Sigmoid colon (tissue), 4 donors: Measurements from ENCODE around the gene MFAP5.

Experiments used
- CTCF ChIP-seq, 4 experiments: fragments of 450-650 bp in 3 of 4; fragments of 200-600 bp in 1 of 4; IDR thresholded peaks; one replicate each; pipeline ENCODE4 v1.5.1; 2016 to 2019; ENCODE audit warnings: antibody characterized with exemption in 4 of 4, mild to moderate bottlenecking in 3 of 4, moderate library complexity in 2 of 4
- POLR2AphosphoS5 ChIP-seq, 4 donors: sonication (generic); formaldehyde crosslinking; IDR thresholded peaks; one replicate each; pipeline ENCODE4 v1.6.1; 2017; ENCODE audit warnings: antibody characterized with exemption in 4 of 4

GRCh38 chr12:8606890-8607289, 55.7 kb downstream of the MFAP5 start:
- TF ChIP-seq POLR2AphosphoS5 (IDR thresholded peaks at IDR 0.05): no peak
- TF ChIP-seq CTCF (IDR thresholded peaks at IDR 0.05): no peak
